IMR-90 (cell line): ENCODE results near the gene TENT4B. TPM values are rescaled to one million over a fixed set of nuclear protein-coding genes. Genes with fewer than 3 reads are reported as not detected.

Experiments used
- ATAC-seq: fragments of 200-7000 bp; cut with Tn5 transposase; 2 replicates; pipeline ENCODE4 v1.9.1; 2020; ENCODE audit warnings: low read depth, mild to moderate bottlenecking, moderate library complexity
- BruUV-seq: library from RNA; stranded (reverse); fragments of 400-500 nt; replicated peaks from 2 replicates; lab custom pipeline; 2021; lab: Mats Ljungman, UMichigan
- CTCF ChIA-PET: fragments of 300-600 bp; formaldehyde crosslinking; extraction: SDS; loops from one replicate; lab custom pipeline; 2021; ENCODE audit warnings: antibody characterized with exemption; lab: Yijun Ruan, JAX
- POLR2A ChIA-PET: fragments of 300-600 bp; sonication (Branson Sonifier 250); formaldehyde crosslinking; loops from one replicate; lab custom pipeline; 2022; ENCODE audit warnings: antibody characterized with exemption; ENCODE audit not compliant: unreplicated experiment; lab: Charles Lee
- DNase-seq: peaks from one replicate; pipeline ENCODE4 v3.0.0; 2013
- H2AFZ ChIP-seq: replicated peaks from 2 replicates; pipeline ENCODE3; 2013; ENCODE audit warnings: low read length, mild to moderate bottlenecking; ENCODE audit not compliant: poor library complexity
- H2AK5ac ChIP-seq: 2 replicates; pipeline ENCODE4 v1.6.1; 2013; ENCODE audit warnings: low read depth, low read length, inconsistent platforms
- H2AK9ac ChIP-seq: replicated peaks from 2 replicates; pipeline ENCODE3; 2013; ENCODE audit warnings: mild to moderate bottlenecking, low read depth, low read length, moderate library complexity; ENCODE audit not compliant: poor library complexity
- H2BK120ac ChIP-seq: 2 replicates; pipeline ENCODE4 v1.6.1; 2013; ENCODE audit warnings: low read depth, low read length, inconsistent platforms
- H2BK15ac ChIP-seq: 3 replicates; pipeline ENCODE4 v1.6.1; 2013; ENCODE audit warnings: low read depth, low read length, inconsistent platforms
- H2BK20ac ChIP-seq: 2 replicates; pipeline ENCODE4 v1.6.1; 2013; ENCODE audit warnings: low read depth, mild to moderate bottlenecking, inconsistent platforms, low read length, moderate library complexity
- H2BK5ac ChIP-seq: 2 replicates; pipeline ENCODE4 v1.6.1; 2013; ENCODE audit warnings: mild to moderate bottlenecking, low read depth, low read length, inconsistent platforms; ENCODE audit not compliant: poor library complexity, severe bottlenecking
- H3K14ac ChIP-seq: replicated peaks from 2 replicates; pipeline ENCODE4 v1.6.1; 2013; ENCODE audit warnings: low read depth, low read length, inconsistent platforms
- H3K18ac ChIP-seq: 2 replicates; pipeline ENCODE4 v1.6.1; 2013; ENCODE audit warnings: low read depth, low read length, control low read depth
- H3K23ac ChIP-seq: 2 replicates; pipeline ENCODE4 v1.6.1; 2013; ENCODE audit warnings: low read depth, low read length, inconsistent platforms
- H3K27ac ChIP-seq: 2 replicates; pipeline ENCODE4 v1.5.1; 2013; ENCODE audit warnings: mild to moderate bottlenecking, control low read depth, low read length; ENCODE audit not compliant: insufficient read depth
- H3K27me3 ChIP-seq: 2 replicates; pipeline ENCODE4 v1.6.1; 2013; ENCODE audit warnings: low read length; ENCODE audit not compliant: control insufficient read depth, insufficient read depth
- H3K36me3 ChIP-seq: 2 replicates; pipeline ENCODE4 v1.6.1; 2013; ENCODE audit warnings: low read length, mixed read lengths; ENCODE audit not compliant: control insufficient read depth, insufficient read depth
- H3K4ac ChIP-seq: 2 replicates; pipeline ENCODE4 v1.6.1; 2013; ENCODE audit warnings: low read depth, low read length, inconsistent platforms
- H3K4me1 ChIP-seq: 2 replicates; pipeline ENCODE4 v1.6.1; 2013; ENCODE audit warnings: low read length, mixed read lengths; ENCODE audit not compliant: control insufficient read depth, insufficient read depth
- H3K4me2 ChIP-seq: 2 replicates; pipeline ENCODE4 v1.6.1; 2013; ENCODE audit warnings: low read depth, mild to moderate bottlenecking, control low read depth, low read length, moderate library complexity
- H3K4me3 ChIP-seq: 2 replicates; pipeline ENCODE4 v1.5.1; 2013; ENCODE audit warnings: low read depth, mild to moderate bottlenecking, control low read depth, low read length, moderate library complexity; ENCODE audit not compliant: insufficient read depth
- H3K56ac ChIP-seq: 2 replicates; pipeline ENCODE4 v1.6.1; 2013; ENCODE audit warnings: low read length, inconsistent platforms; ENCODE audit not compliant: insufficient read depth; ENCODE audit errors: extremely low read depth
- H3K79me1 ChIP-seq, 2 experiments: 2 replicates each; pipeline ENCODE4 v1.6.1; 2013; ENCODE audit warnings: low read length in 2 of 2, inconsistent platforms in 1 of 2, low read depth in 1 of 2
- H3K9ac ChIP-seq: 2 replicates; pipeline ENCODE4 v1.6.1; 2013; ENCODE audit warnings: low read depth, low read length, control low read depth
- H3K9me1 ChIP-seq: 2 replicates; pipeline ENCODE4 v1.6.1; 2013; ENCODE audit warnings: low read length, inconsistent platforms; ENCODE audit not compliant: insufficient read depth
- H3K9me3 ChIP-seq: 2 replicates; pipeline ENCODE4 v1.6.1; 2013; ENCODE audit warnings: low read length; ENCODE audit not compliant: control insufficient read depth, insufficient read depth
- H4K20me1 ChIP-seq: 2 replicates; pipeline ENCODE4 v1.6.1; 2013; ENCODE audit warnings: low read length, inconsistent platforms; ENCODE audit not compliant: insufficient read depth
- H4K5ac ChIP-seq: 2 replicates; pipeline ENCODE4 v1.6.1; 2013; ENCODE audit warnings: mild to moderate bottlenecking, low read depth, low read length, control low read depth
- H4K8ac ChIP-seq, 2 experiments: 2 replicates each; pipeline ENCODE4 v1.6.1; 2013; ENCODE audit warnings: low read depth in 2 of 2, low read length in 2 of 2, control low read depth in 1 of 2, inconsistent platforms in 1 of 2
- H4K91ac ChIP-seq: 2 replicates; pipeline ENCODE4 v1.6.1; 2013; ENCODE audit warnings: low read depth, low read length, inconsistent platforms; ENCODE audit not compliant: insufficient read depth
- CEBPB ChIP-seq: IDR thresholded peaks from 2 replicates; pipeline ENCODE4 v1.6.1; 2012; ENCODE audit warnings: low read depth, low read length, improper control_type of control experiment
- CTCF ChIP-seq: conservative IDR thresholded peaks from 2 replicates; pipeline ENCODE4 v1.5.1; 2012; ENCODE audit warnings: mild to moderate bottlenecking, low read depth, low read length, improper control_type of control experiment
- MAFK ChIP-seq: IDR thresholded peaks from 2 replicates; pipeline ENCODE4 v1.6.1; 2012; ENCODE audit warnings: low read depth, low read length, improper control_type of control experiment
- MXI1 ChIP-seq: IDR thresholded peaks from 2 replicates; pipeline ENCODE4 v1.6.1; 2012; ENCODE audit warnings: low read depth, mild to moderate bottlenecking, low read length, moderate library complexity, borderline replicate concordance
- POLR2A ChIP-seq: IDR thresholded peaks from 2 replicates; pipeline ENCODE4 v1.6.1; 2012; ENCODE audit warnings: mild to moderate bottlenecking, low read depth, low read length
- RAD21 ChIP-seq: IDR thresholded peaks from 2 replicates; pipeline ENCODE4 v1.6.1; 2012; ENCODE audit warnings: low read length, improper control_type of control experiment
- RFX5 ChIP-seq: IDR thresholded peaks from 2 replicates; pipeline ENCODE4 v1.8.0; 2012; ENCODE audit warnings: low read depth, mild to moderate bottlenecking, low read length, moderate library complexity
- SMC3 ChIP-seq: fragments of 150-350 bp; IDR thresholded peaks from 2 replicates; pipeline ENCODE4 v1.6.1; 2016; ENCODE audit warnings: low read depth, mild to moderate bottlenecking, antibody characterized with exemption, low read length, moderate library complexity
- USF2 ChIP-seq: fragments of 150-350 bp; IDR thresholded peaks from 2 replicates; pipeline ENCODE4 v1.6.1; 2017; ENCODE audit warnings: mild to moderate bottlenecking, antibody characterized with exemption, low read length, low read depth
- WGBS, 2 experiments: methylation state at CpG; one replicate each; pipeline versions ENCODE4 v1.1.5 to v1.1.7; 2013; ENCODE audit warnings: missing lambda C conversion rate in 2 of 2; ENCODE audit not compliant: insufficient read length in 1 of 2; ENCODE audit errors: extremely low coverage in 2 of 2; 5-methylcytosine and 5-hydroxymethylcytosine counted together
- dilution Hi-C: fragments of 300-500 bp; cut with HindIII; formaldehyde crosslinking; loops from one replicate; pipeline ENCODE4 v1.14.3; 2018; ENCODE audit warnings: low sequenced_read_pairs; ENCODE audit not compliant: unreplicated experiment
- in situ Hi-C: fragments of 300-500 bp; cut with MboI; formaldehyde crosslinking; loops from 3 replicates; pipeline ENCODE4 v1.14.3; 2019; ENCODE audit warnings: low sequenced_read_pairs, inconsistent platforms, mixed read lengths
- intact Hi-C: fragments of 100-400 bp; cut with micrococcal nuclease; formaldehyde crosslinking; loops from 2 replicates; pipeline ENCODE4 v1.10.0; 2022
- polyA plus RNA-seq, 3 experiments: library from polyadenylated mRNA; depleted of rRNA; stranded (reverse); fragments of >200 nt; gene quantifications; 2 replicates each; pipeline ENCODE4 v1.2.3, GENCODE V29; 2012; ENCODE audit warnings: low replicate concordance in 1 of 3
- total RNA-seq: library from RNA; depleted of rRNA; stranded (reverse); fragments of >200 nt; gene quantifications from 2 replicates; pipeline ENCODE4 v1.2.3, GENCODE V29; 2012

The TENT4B gene
- total and polyA plus RNA-seq, 2 of the 4 experiments (the other 2 are of a cell fraction), result 4.1 to 7.0 TPM

- peak; percentile 87 for TF ChIP-seq RAD21
- TF ChIP-seq MXI1, result no peak
These were observed 57.3 kb downstream of the TENT4B start (continued) for GRCh38 chr16:50210266-50211038.

- H2AK5ac ChIP-seq, result no peak overlapping the region
- intact Hi-C loops (loop anchor here (1.0 to 5.0 kb wide), 5 partner anchors 88 to 593 kb away; no protein-coding TSS in a partner anchor), dilution Hi-C loops (no loop called here), in situ Hi-C loops (loop anchor here (25.0 kb wide), 2 partner anchors 448 to 573 kb away; no protein-coding TSS in a partner anchor)
- H2BK20ac ChIP-seq, result no peak overlapping the region
- no peak overlapping the region for H3K4ac ChIP-seq
- no peak overlapping the region for H3K23ac ChIP-seq
- peaks cover 8% of the 10 kb centered on the region; the same call in 1 of the 2 replicates for H3K4me1 ChIP-seq
- ChIA-PET POLR2A (no interaction called here), CTCF (interaction anchor here (0.6 to 1.5 kb wide), 9 partner anchors 14 to 189 kb away, joined by 3 to 14 read pairs (median 3); partner anchors contain the start of gene CNEP1R1)
- no peak overlapping the region for H3K14ac ChIP-seq
- H3K27me3 ChIP-seq, result no peaks in the 10 kb centered on the region
- H2BK120ac ChIP-seq, result no peak overlapping the region
- no peak overlapping the region for H2AK9ac ChIP-seq
- no peak overlapping the region for H4K8ac ChIP-seq
- H3K56ac ChIP-seq, result no peak overlapping the region
- H3K9me3 ChIP-seq, result no peaks in the 10 kb centered on the region
- no peak overlapping the region for H4K5ac ChIP-seq
- H4K20me1 ChIP-seq, result peaks cover 15% of the 10 kb centered on the region; the same call in 1 of the 2 replicates
- no TSS peak for BruUV-seq
- no peak overlapping the region for H3K18ac ChIP-seq
- H2AFZ ChIP-seq, result no peak overlapping the region
- peaks cover 10% of the 10 kb centered on the region for H3K36me3 ChIP-seq
- H3K79me1 ChIP-seq, result peaks cover 12 to 34% of the 10 kb centered on the region in 2 experiments
- H3K9ac ChIP-seq, result no peak overlapping the region
- H3K27ac ChIP-seq, result no peak overlapping the region
- peak; percentile 81 for TF ChIP-seq CTCF
- TF ChIP-seq RFX5, result no peak
- no peak for TF ChIP-seq MAFK
- no peak for TF ChIP-seq USF2
- no peak for TF ChIP-seq POLR2A
- peak; percentile 79 for TF ChIP-seq SMC3
- TF ChIP-seq RAD21, result peak; percentile 79
- no peak for TF ChIP-seq MXI1
- peak; percentile 24; the same call in 1 of the 2 replicates for TF ChIP-seq CEBPB
- no peak overlapping the region for H2BK15ac ChIP-seq
- no CpG with 5 or more reads among the region's 4 CpGs for WGBS, 2 experiments
- no peak overlapping the region for H4K91ac ChIP-seq
- no peak overlapping the region for H3K4me3 ChIP-seq
- DNase-seq (peak; percentile 62), ATAC-seq (peak; percentile 56)
- 0 out of 2 replicates have a peak, but pooled peaks cover 3% of the 10 kb centered on the region for H3K9me1 ChIP-seq
- no peak overlapping the region for H2BK5ac ChIP-seq
- no peak overlapping the region for H3K4me2 ChIP-seq
These were observed 60.9 kb downstream of the TENT4B start for GRCh38 chr16:50213939-50214519.
